ENCODE data around the gene PSAT1.

The PSAT1 gene

GRCh38 chr9:78320030-78320693, 23.2 kb downstream of the PSAT1 start:
- no peak for FAIRE-seq

DNA sequence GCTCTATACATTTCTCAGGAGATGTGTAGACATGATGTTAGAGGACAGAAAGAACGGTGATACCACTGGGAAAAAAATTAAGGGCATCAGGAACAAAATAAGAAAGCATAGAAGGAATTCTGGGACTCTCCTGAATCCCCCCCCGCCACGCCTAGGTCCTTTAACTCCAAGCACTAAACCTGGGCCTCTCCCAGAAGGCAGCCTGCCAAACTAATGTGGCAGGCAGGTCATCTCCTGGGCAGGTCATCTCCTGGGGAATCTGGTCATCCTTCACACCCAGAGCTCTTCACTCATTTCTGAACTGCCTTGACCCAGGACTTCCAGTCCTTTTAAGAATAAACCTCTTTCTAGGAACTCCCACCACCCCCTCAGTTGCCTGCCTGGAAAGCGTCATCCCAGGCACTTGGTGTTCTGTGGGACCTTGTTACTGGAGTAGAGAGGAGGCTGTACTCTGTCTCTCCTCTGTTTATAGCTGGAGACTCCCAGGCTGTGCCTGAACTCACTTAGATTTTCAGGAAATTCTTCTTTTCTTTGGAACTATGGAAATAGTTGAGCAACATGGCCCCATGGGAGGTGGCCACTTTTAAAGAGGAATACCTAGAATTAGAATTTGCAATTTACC, 24.1 kb downstream of the PSAT1 start:
- FAIRE-seq: no peak

DNA sequence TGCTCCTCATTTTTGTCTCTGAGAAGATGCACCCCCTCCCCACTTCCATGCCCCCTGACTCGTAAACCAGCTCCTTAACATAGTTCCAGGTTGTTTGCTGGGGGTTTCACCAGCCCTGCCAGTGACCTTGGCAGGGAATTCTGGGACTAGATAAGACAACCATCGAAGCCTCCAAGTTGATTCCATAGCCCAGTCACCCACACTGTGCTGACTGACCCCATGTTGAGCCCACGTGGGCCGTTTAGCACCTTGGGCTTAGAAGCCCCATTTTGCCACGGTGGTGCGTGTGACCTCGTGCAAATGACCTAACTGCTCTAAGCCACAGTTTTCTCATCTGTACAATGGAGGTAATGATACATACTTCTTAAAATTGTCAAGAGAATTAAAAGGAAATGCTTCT, 24.6 kb downstream of the PSAT1 start:
- no peak for FAIRE-seq

DNA sequence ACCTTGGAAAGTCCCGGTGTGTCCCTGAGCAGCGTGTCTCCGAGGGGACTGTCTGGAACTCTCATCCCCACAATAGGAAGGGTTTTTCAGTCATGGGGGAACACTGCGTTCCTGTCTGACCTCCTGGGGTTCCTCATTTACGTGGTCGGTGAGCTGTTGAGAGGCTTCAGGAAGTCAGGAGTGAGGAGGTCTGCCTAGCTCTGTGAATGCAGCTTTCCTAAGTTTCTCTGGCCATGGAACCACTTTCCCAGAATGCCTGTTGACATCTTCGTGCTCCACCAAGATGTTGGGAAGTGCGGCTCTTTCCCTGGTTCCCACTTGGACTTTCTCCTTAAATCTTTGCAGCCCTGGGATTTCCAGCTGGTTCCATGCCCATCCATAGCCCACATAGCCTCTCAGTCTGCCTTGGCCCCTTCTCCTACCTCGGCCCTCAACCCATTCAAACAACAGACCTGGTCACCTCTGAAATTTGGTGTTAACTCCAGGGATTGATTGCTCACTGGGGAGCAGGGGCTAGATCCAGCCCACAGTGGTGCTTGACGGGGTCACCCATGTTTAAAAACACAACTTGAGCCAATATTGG, 27.2 kb downstream of the PSAT1 start:
- no peak for FAIRE-seq

GRCh38 chr9:78324682-78325081, 27.8 kb downstream of the PSAT1 start:
- FAIRE-seq: no peak

GRCh38 chr9:78325343-78325742, 28.4 kb downstream of the PSAT1 start:
- FAIRE-seq: no peak

DNA sequence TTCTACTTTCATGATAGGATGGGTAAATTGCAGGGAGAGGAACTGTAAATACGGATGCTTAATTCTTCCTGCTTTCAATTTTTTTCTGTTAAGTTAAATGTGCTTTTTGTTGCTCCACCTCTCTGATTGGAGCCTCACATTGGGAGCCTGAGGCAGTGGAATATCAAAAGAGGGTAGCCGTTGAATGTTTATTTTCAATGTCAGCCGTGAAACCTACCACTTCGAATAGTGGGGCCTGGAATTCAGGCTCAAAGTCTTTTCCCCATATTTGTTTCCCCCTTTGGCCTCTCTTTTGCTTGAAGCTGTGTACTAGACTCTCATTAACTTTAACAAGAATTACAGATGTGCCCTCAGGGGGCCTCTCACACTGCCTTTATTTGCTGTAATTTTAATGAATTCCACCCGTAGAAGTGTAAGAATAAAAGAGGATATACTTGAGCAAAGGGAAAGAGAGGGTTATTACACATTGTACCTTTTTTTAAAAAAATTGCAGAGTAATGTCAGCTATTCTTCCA, 29.0 kb downstream of the PSAT1 start:
- no peak for FAIRE-seq

DNA sequence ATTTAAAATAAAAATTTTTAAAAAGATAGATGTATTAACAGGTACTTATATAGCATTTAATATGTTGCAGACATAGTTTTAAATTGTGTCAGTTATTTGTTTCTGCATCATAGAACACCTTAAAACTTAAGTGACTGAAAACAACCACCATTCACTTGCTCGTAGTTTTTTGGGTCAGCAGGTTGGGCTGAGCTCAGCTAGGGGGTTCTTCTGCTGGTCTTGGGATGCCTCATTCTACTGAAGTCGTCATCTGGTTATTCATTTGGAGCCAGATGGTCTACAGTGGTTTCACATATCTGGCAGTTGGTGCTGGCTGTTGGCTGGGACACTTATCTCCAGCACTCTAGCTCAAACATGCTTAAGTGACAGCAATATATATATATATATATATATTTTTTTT, 29.6 kb downstream of the PSAT1 start:
- no peak for FAIRE-seq

- FAIRE-seq: no peak
These were observed 35.5 kb downstream of the PSAT1 start for GRCh38 chr9:78332381-78332780.

DNA sequence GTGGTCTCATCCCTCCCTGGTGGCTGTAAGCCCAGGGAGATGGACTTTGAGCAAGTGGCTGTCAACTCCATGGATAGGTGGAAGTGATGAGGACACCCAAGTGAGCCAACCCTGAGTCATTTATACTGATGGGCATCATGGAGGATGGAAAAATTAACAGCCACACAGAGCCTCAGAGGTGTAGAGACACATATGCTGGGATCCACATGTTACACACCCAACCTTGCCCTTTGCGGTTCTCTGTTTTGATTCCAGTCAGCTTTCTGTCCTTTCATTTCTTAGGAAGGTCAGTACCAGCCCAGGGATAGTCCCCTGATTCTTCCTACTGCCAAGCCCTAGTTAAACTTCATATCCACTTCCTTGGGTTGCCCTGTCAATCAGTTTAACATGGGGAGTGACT, 51.9 kb downstream of the PSAT1 start:
- no peak for FAIRE-seq

GRCh38 chr9:78351816-78352215, 54.9 kb downstream of the PSAT1 start:
- no peak for FAIRE-seq

GRCh38 chr9:78354324-78354973, 57.5 kb downstream of the PSAT1 start:
- FAIRE-seq: no peak

- FAIRE-seq: no peak
These were observed 58.1 kb downstream of the PSAT1 start for GRCh38 chr9:78354989-78355388.

GRCh38 chr9:78356634-78357033, 59.7 kb downstream of the PSAT1 start:
- no peak for FAIRE-seq

GRCh38 chr9:78357165-78357873, 60.4 kb downstream of the PSAT1 start:
- no peak for FAIRE-seq

DNA sequence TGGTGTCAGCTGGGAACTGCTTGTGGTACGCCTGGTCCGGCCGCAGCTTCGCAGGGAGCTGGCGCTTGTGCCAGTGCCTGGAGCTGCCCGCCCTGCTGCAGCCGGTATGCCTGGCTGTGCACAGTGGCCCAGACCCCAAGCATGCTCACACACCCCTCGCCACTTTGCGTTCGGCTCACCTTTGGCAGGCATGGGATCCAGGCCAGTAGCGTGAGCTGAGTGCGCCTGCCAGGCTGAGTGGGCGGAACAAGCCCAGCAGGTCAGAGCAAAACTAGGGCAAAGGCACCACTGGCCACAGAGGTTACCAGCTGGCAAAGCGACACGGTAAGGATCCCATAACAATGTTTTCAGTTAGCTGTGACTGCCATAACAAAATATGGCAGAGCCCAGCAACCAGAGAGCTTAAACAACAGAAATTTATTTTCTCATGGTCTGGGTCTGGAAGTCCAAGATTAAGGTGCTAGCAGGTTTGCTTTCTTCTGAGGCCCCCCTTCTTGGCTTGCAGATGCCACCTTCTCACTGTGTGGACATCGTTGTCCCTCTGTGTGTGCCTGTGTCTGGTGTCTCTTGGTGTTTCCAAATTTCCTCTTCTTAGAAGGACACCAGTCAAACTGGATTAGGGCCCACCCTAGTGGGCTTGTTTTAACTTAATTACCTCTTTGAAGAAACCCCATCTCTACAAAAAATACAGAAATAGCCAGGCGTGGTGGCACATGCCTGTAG, 61.6 kb downstream of the PSAT1 start:
- no peak for FAIRE-seq

GRCh38 chr9:78363221-78363620, 66.3 kb downstream of the PSAT1 start:
- FAIRE-seq: no peak

DNA sequence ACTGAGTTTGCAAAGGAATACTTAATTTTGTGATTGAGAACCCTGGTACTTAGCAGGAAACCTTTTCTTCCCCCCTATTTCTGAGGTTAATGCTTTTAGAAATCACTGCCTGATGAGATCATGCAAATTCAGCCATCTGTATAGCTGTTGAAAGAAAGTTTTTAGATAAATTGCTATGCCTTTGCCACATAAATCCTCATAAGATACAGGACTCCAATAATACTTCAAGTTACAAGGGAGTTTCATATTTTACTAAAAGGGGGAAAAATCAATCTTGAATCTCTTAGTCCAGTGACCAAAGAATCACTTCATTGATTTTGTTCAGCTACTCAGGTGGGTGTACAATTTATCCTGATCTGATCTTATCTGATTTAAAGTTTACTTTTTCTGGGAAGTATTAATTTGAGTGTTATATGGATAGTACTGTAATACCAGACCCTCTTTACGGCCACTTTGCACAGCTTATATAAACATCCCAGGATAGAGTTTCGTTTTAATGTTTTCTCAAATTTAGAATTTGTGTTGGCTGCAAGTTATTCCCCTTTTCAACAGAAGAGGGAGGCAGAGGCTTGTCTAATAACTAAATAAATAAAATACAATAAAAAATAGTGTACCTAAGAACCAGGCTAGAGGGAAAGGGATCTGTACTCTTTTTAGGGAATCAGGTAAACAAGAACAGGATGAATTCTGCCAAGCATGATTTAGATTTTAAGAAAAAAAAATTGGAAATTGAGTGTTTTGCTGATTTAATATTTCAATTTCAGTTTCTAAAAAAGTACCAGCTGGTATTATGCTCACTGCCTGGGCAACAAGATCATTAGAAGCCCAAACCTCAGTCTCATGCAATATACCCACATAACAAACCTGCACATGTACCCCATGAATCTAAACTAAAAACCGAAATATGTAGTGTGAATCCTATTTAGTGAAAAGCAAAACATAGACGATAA, 69.1 kb downstream of the PSAT1 start:
- peak; percentile 98 for FAIRE-seq

- peak; percentile 34 for FAIRE-seq
These were observed 69.9 kb downstream of the PSAT1 start for GRCh38 chr9:78366827-78367226.

- no peak for FAIRE-seq
These were observed 71.3 kb downstream of the PSAT1 start for GRCh38 chr9:78368236-78368635.

GRCh38 chr9:78369639-78370219, 72.8 kb downstream of the PSAT1 start:
- FAIRE-seq: peak; percentile 95
